Endothelial cell of umbilical vein (primary cell): ENCODE results near the gene ANO6. TPM values are rescaled to one million over a fixed set of nuclear protein-coding genes. Genes with fewer than 3 reads are reported as not detected.
"Not testable (repeated sequence)": the region's sequence is repeated elsewhere in the genome, so short reads cannot be mapped to it uniquely, and the experiment has no call there.

Source experiments
- BruUV-seq: library from RNA; stranded (reverse); fragments of 400-500 nt; replicated peaks from 2 replicates; lab custom pipeline; 2021; lab: Mats Ljungman, UMichigan
- CTCF ChIA-PET: fragments of 300-600, 350-600 bp; sonication (Branson Sonifier 250); formaldehyde crosslinking; loops from one replicate; lab custom pipeline; 2021; ENCODE audit warnings: antibody characterized with exemption, inconsistent platforms; lab: Charles Lee
- POLR2A ChIA-PET: fragments of 300-600, 350-600 bp; sonication (Branson Sonifier 250); formaldehyde crosslinking; loops from one replicate; lab custom pipeline; 2021; ENCODE audit warnings: antibody characterized with exemption, inconsistent platforms; lab: Charles Lee
- DNase-seq: peaks from one replicate; pipeline ENCODE4 v3.0.0-alpha.2; 2011; ENCODE audit warnings: low read depth, low spot score
- FAIRE-seq: peaks from 2 replicates; lab custom pipeline; 2011; peaks lifted over from hg19 to GRCh38; lab: Jason Lieb, UNC
- H2AFZ ChIP-seq: 2 replicates; pipeline ENCODE4 v1.6.0; 2012; ENCODE audit warnings: low read depth, low read length, control low read depth, inconsistent platforms
- H3K27ac ChIP-seq: 2 replicates; pipeline ENCODE4 v1.5.1; 2011; ENCODE audit warnings: low read depth, mild to moderate bottlenecking, control low read depth, low read length, moderate library complexity; ENCODE audit not compliant: insufficient read depth
- H3K27me3 ChIP-seq, 2 experiments: 2 replicates each; pipeline versions ENCODE4 v1.6.0 to v1.6.1; 2011; ENCODE audit warnings: low read length in 2 of 2, mixed read lengths in 1 of 2; ENCODE audit not compliant: control insufficient read depth in 2 of 2, insufficient read depth in 2 of 2
- H3K36me3 ChIP-seq, 2 experiments: 2 replicates in 1 of 2; 3 replicates in 1 of 2; pipeline ENCODE4 v1.5.1; 2011; ENCODE audit warnings: low read length in 2 of 2, mild to moderate bottlenecking in 1 of 2, moderate library complexity in 1 of 2; ENCODE audit not compliant: control insufficient read depth in 2 of 2, insufficient read depth in 2 of 2; ENCODE audit errors: extremely low read depth in 1 of 2
- H3K4me1 ChIP-seq: 3 replicates; pipeline ENCODE4 v1.5.1; 2011; ENCODE audit warnings: mild to moderate bottlenecking, low read length; ENCODE audit not compliant: control insufficient read depth, insufficient read depth; ENCODE audit errors: extremely low read depth
- H3K4me2 ChIP-seq: 2 replicates; pipeline ENCODE4 v1.6.1; 2011; ENCODE audit warnings: low read length, control low read depth, mixed read lengths; ENCODE audit not compliant: insufficient read depth
- H3K4me3 ChIP-seq, 3 experiments: fragments of 200-600 bp in 1 of 3; sonication (generic), shearing (Covaris generic) in 1 of 3; replicated peaks in 1 of 3; 2 replicates each; pipeline ENCODE4 v1.5.1; 2011 to 2016; ENCODE audit warnings: control low read depth in 3 of 3, low read length in 3 of 3, mild to moderate bottlenecking in 2 of 3, inconsistent platforms in 1 of 3, low read depth in 1 of 3, moderate library complexity in 1 of 3; ENCODE audit not compliant: insufficient read depth in 1 of 3
- H3K79me2 ChIP-seq: 2 replicates; pipeline ENCODE4 v1.6.0; 2012; ENCODE audit warnings: low read length, inconsistent platforms; ENCODE audit not compliant: control insufficient read depth, insufficient read depth
- H3K9ac ChIP-seq: replicated peaks from 2 replicates; pipeline ENCODE3; 2011; ENCODE audit warnings: low read length, control low read depth; ENCODE audit not compliant: insufficient read depth; ENCODE audit errors: extremely low read depth
- H3K9me1 ChIP-seq: replicated peaks from 3 replicates; pipeline ENCODE4 v1.6.0; 2011; ENCODE audit warnings: mild to moderate bottlenecking, low read length; ENCODE audit not compliant: control insufficient read depth, insufficient read depth; ENCODE audit errors: extremely low read depth
- H3K9me3 ChIP-seq: replicated peaks from 2 replicates; pipeline ENCODE4 v1.5.1; 2012; ENCODE audit warnings: low read length, inconsistent platforms; ENCODE audit not compliant: control insufficient read depth, insufficient read depth
- H4K20me1 ChIP-seq: replicated peaks from 2 replicates; pipeline ENCODE3; 2011; ENCODE audit warnings: mild to moderate bottlenecking, low read length; ENCODE audit not compliant: control insufficient read depth, insufficient read depth; ENCODE audit errors: extremely low read depth
- EZH2 ChIP-seq: IDR thresholded peaks from 2 replicates; pipeline ENCODE4 v1.6.1; 2012; ENCODE audit warnings: borderline replicate concordance, low read depth, mild to moderate bottlenecking, moderate library complexity, low read length, inconsistent platforms; ENCODE audit not compliant: severe bottlenecking
- FOS ChIP-seq: IDR thresholded peaks from 2 replicates; pipeline ENCODE4 v1.6.1; 2011; ENCODE audit warnings: mild to moderate bottlenecking, low read length, moderate library complexity, borderline replicate concordance; ENCODE audit not compliant: insufficient read depth
- GATA2 ChIP-seq: IDR thresholded peaks from 2 replicates; pipeline ENCODE4 v1.7.0; 2011; ENCODE audit warnings: low read depth, mild to moderate bottlenecking, moderate library complexity, mixed read lengths, low read length; ENCODE audit not compliant: insufficient read length, insufficient read depth
- JUN ChIP-seq: IDR thresholded peaks from 2 replicates; pipeline ENCODE4 v1.6.1; 2011; ENCODE audit warnings: borderline replicate concordance, low read depth; ENCODE audit not compliant: insufficient read length, insufficient read depth
- MYC ChIP-seq: IDR thresholded peaks from one replicate; pipeline ENCODE4 v1.6.1; 2011; ENCODE audit warnings: mild to moderate bottlenecking, low read depth, low read length
- POLR2A ChIP-seq: IDR thresholded peaks from 2 replicates; pipeline ENCODE4 v1.6.1; 2012; ENCODE audit warnings: low read depth, mild to moderate bottlenecking, control low read depth, low read length
- POLR2AphosphoS5 ChIP-seq: IDR thresholded peaks from 2 replicates; pipeline ENCODE4 v1.6.1; 2012; ENCODE audit warnings: low read depth, mild to moderate bottlenecking, control low read depth, low read length, moderate library complexity; ENCODE audit not compliant: insufficient read depth
- dilution Hi-C: fragments of 300-500 bp; cut with MboI; formaldehyde crosslinking; loops from one replicate; pipeline ENCODE4 v1.15.0; 2019; ENCODE audit warnings: low sequenced_read_pairs; ENCODE audit not compliant: extremely low pct_ligation_motif_present
- intact Hi-C: fragments of 100-400 bp; cut with micrococcal nuclease; formaldehyde crosslinking; loops from one replicate; pipeline ENCODE4 v1.10.0; 2022
- polyA plus RNA-seq, 4 experiments: library from polyadenylated mRNA; depleted of rRNA in 3 of 4; stranded (reverse) in 3 of 4; unstranded in 1 of 4; fragments of >200 nt; gene quantifications; 2 replicates each; pipeline versions ENCODE4 v1.2.1 to v1.2.3, GENCODE V29; 2011 to 2012; ENCODE audit warnings: missing spikeins in 1 of 4
- total RNA-seq: library from RNA; stranded (reverse); gene quantifications from 2 replicates; pipeline ENCODE4 v1.2.3, GENCODE V29; 2021
- TF ChIP-seq, protein P1 (sequence below), 2 donors: IDR thresholded peaks; 1 replicate in 1 of 2; 2 replicates in 1 of 2; pipeline ENCODE4 v1.5.1; 2011; ENCODE audit warnings: low read length in 2 of 2, mild to moderate bottlenecking in 2 of 2, moderate library complexity in 2 of 2, control low read depth in 1 of 2, inconsistent platforms in 1 of 2, low read depth in 1 of 2; ENCODE audit not compliant: insufficient read depth in 1 of 2; ENCODE audit errors: extremely low read depth in 1 of 2
- TF ChIP-seq, protein P2 (sequence below): IDR thresholded peaks from 2 replicates; pipeline ENCODE4 v1.6.1; 2011; ENCODE audit not compliant: insufficient read depth, insufficient read length

The ANO6 gene
- total and polyA plus RNA-seq, 2 donors (not counting 3 experiments of a cell fraction or from before 2014, with no cell fraction given): 21.3 to 67.6 TPM

DNA sequence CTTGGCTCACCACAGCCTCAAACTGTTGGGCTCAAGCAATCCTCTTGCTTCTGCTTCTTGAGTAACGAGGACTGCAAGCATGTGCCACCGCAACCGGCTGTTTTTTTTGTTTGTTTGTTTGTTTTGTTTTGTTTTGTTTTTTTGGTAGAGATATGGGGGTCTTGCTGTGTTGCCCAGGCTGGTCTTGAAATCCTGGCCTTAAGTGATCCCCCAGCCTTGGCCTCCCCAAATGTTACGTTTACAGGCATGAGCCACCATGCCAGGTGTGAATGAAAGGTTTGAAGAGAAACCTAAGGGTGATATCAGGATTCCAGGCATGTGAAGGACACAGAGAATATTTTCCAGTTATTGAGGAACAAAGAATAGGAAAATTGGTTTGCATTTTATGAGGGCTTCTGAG lies 45.0 kb downstream of the ANO6 start:
- POLR2A ChIA-PET: interaction anchor here (1.3 kb wide), 1 partner anchor 8 kb away, joined by 6 read pairs; no protein-coding TSS in a partner anchor
- CTCF ChIA-PET: interaction anchor here (1.0 to 2.5 kb wide), 5 partner anchors 8 to 127 kb away, joined by 5 to 22 read pairs (median 6); no protein-coding TSS in a partner anchor
- dilution Hi-C loops: no loop called here

DNA sequence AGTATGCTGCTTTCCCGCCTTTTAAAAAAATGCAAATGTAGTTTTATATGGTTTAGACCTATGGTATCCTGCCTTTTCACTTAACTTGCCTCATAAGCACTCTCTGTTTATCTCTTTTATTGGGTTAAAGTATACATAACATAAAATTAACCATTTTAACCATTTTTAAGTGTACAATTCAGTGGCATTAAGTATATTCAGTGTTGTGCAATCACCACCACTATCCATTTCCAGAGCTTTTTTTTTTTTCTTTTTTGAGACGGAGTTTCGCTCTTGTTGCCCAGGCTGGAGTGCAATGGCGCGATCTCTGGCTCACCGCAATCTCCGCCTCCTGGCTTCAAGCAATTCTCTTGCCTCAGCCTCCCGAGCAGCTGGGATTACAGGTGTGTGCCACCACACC lies 46.3 kb downstream of the ANO6 start:
- CTCF ChIA-PET, POLR2A ChIA-PET: not testable (repeated sequence)
- intact Hi-C loops: loop anchor here (10.0 kb wide), 1 partner anchor 353 kb away; no protein-coding TSS in a partner anchor

More for the DNA sequence above, 45.0 kb downstream of the ANO6 start:
- BruUV-seq: no TSS peak
- intact Hi-C loops: loop anchor here (1.0 to 10.0 kb wide), 3 partner anchors 7 to 354 kb away; no protein-coding TSS in a partner anchor
- H2AFZ ChIP-seq: no peak overlapping the region
- no peak overlapping the region for H3K4me2 ChIP-seq
- FAIRE-seq: no peak
- no peaks in the 10 kb centered on the region for H4K20me1 ChIP-seq
- peaks cover 35% of the 10 kb centered on the region for H3K79me2 ChIP-seq
- no peaks in the 10 kb centered on the region for H3K27me3 ChIP-seq
- no peak overlapping the region for H3K27ac ChIP-seq
- H3K4me3 ChIP-seq: no peak overlapping the region
- H3K9ac ChIP-seq: no peak overlapping the region
- no peaks in the 10 kb centered on the region for H3K36me3 ChIP-seq
- H3K9me3 ChIP-seq: no peaks in the 10 kb centered on the region
- DNase-seq: no peak
- H3K4me1 ChIP-seq: peaks cover 22% of the 10 kb centered on the region
- TF ChIP-seq POLR2A (no peak), GATA2 (no peak), MYC (no peak), EZH2 (no peak), POLR2AphosphoS5 (no peak), JUN (no peak), FOS (no peak)
- TF ChIP-seq, protein P1, sequence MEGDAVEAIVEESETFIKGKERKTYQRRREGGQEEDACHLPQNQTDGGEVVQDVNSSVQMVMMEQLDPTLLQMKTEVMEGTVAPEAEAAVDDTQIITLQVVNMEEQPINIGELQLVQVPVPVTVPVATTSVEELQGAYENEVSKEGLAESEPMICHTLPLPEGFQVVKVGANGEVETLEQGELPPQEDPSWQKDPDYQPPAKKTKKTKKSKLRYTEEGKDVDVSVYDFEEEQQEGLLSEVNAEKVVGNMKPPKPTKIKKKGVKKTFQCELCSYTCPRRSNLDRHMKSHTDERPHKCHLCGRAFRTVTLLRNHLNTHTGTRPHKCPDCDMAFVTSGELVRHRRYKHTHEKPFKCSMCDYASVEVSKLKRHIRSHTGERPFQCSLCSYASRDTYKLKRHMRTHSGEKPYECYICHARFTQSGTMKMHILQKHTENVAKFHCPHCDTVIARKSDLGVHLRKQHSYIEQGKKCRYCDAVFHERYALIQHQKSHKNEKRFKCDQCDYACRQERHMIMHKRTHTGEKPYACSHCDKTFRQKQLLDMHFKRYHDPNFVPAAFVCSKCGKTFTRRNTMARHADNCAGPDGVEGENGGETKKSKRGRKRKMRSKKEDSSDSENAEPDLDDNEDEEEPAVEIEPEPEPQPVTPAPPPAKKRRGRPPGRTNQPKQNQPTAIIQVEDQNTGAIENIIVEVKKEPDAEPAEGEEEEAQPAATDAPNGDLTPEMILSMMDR (IDR thresholded peaks at IDR 0.05; ENCODE audit: extremely low read depth in 1 of 2, insufficient read depth in 1 of 2, low read depth in 1 of 2, low read length in 2 of 2): no peak
- TF ChIP-seq, protein P2, sequence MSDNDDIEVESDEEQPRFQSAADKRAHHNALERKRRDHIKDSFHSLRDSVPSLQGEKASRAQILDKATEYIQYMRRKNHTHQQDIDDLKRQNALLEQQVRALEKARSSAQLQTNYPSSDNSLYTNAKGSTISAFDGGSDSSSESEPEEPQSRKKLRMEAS: no peak
- no peaks in the 10 kb centered on the region for H3K9me1 ChIP-seq

More for the DNA sequence above, 46.3 kb downstream of the ANO6 start:
- H3K79me2 ChIP-seq: peaks cover 40% of the 10 kb centered on the region
- H3K4me1 ChIP-seq: peaks cover 25% of the 10 kb centered on the region
- FAIRE-seq, H3K4me3 ChIP-seq, H3K9me3 ChIP-seq, BruUV-seq, H4K20me1 ChIP-seq, H3K9me1 ChIP-seq, H3K27ac ChIP-seq, H3K9ac ChIP-seq, H3K36me3 ChIP-seq, DNase-seq, H2AFZ ChIP-seq, H3K4me2 ChIP-seq, H3K27me3 ChIP-seq, dilution Hi-C loops: not testable (repeated sequence)
